Measurements from ENCODE around the gene TMEM86B. TPM values are rescaled to one million over a fixed set of nuclear protein-coding genes. Genes with fewer than 3 reads are reported as not detected.

Gene TMEM86B
- total and polyA plus RNA-seq, 2 donors (not counting 3 experiments of a cell fraction or from before 2014, with no cell fraction given): 4.5 to 5.4 TPM

- POLR2A ChIA-PET: no interaction called here
- TF ChIP-seq, protein P1, sequence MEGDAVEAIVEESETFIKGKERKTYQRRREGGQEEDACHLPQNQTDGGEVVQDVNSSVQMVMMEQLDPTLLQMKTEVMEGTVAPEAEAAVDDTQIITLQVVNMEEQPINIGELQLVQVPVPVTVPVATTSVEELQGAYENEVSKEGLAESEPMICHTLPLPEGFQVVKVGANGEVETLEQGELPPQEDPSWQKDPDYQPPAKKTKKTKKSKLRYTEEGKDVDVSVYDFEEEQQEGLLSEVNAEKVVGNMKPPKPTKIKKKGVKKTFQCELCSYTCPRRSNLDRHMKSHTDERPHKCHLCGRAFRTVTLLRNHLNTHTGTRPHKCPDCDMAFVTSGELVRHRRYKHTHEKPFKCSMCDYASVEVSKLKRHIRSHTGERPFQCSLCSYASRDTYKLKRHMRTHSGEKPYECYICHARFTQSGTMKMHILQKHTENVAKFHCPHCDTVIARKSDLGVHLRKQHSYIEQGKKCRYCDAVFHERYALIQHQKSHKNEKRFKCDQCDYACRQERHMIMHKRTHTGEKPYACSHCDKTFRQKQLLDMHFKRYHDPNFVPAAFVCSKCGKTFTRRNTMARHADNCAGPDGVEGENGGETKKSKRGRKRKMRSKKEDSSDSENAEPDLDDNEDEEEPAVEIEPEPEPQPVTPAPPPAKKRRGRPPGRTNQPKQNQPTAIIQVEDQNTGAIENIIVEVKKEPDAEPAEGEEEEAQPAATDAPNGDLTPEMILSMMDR (IDR thresholded peaks at IDR 0.05; ENCODE audit: extremely low read depth in 1 of 2, insufficient read depth in 1 of 2, low read depth in 1 of 2, low read length in 2 of 2): no peak
- TF ChIP-seq EZH2 (IDR thresholded peaks at IDR 0.05; ENCODE audit: borderline replicate concordance, low read depth, low read length, severe bottlenecking) (no peak), POLR2AphosphoS5 (IDR thresholded peaks at IDR 0.05; ENCODE audit: insufficient read depth, low read depth, low read length) (no peak), POLR2A (IDR thresholded peaks at IDR 0.05; ENCODE audit: low read depth, low read length) (no peak), FOS (IDR thresholded peaks at IDR 0.05; ENCODE audit: borderline replicate concordance, insufficient read depth, low read length) (no peak), JUN (IDR thresholded peaks at IDR 0.05; ENCODE audit: borderline replicate concordance, insufficient read depth, insufficient read length, low read depth) (no peak), MYC (IDR thresholded peaks at IDR 0.05; ENCODE audit: low read depth, low read length) (no peak), GATA2 (IDR thresholded peaks at IDR 0.05; ENCODE audit: insufficient read depth, insufficient read length, low read depth, low read length) (no peak)
- TF ChIP-seq, protein P2, sequence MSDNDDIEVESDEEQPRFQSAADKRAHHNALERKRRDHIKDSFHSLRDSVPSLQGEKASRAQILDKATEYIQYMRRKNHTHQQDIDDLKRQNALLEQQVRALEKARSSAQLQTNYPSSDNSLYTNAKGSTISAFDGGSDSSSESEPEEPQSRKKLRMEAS (IDR thresholded peaks at IDR 0.05; ENCODE audit: insufficient read depth, insufficient read length): no peak
- Histone ChIP-seq H3K36me3 (ENCODE audit: control insufficient read depth in 2 of 2, extremely low read depth in 1 of 2, insufficient read depth in 2 of 2, low read length in 2 of 2) (peaks cover 1 to 25% of the 10 kb centered on the region in 2 experiments), H3K4me1 (ENCODE audit: control insufficient read depth, extremely low read depth, insufficient read depth, low read length) (peaks cover 22% of the 10 kb centered on the region), H3K9ac (replicated peaks; ENCODE audit: extremely low read depth, insufficient read depth, low read length) (no peak overlapping the region), H3K27me3 (ENCODE audit: control insufficient read depth in 2 of 2, insufficient read depth in 2 of 2, low read length in 2 of 2) (no peaks in the 10 kb centered on the region), H3K9me3 (replicated peaks; ENCODE audit: control insufficient read depth, insufficient read depth, low read length) (no peaks in the 10 kb centered on the region), H2AFZ (ENCODE audit: low read depth, low read length) (no peak overlapping the region), H4K20me1 (replicated peaks; ENCODE audit: control insufficient read depth, extremely low read depth, insufficient read depth, low read length) (no peaks in the 10 kb centered on the region), H3K9me1 (replicated peaks; ENCODE audit: control insufficient read depth, extremely low read depth, insufficient read depth, low read length) (no peaks in the 10 kb centered on the region), H3K27ac (ENCODE audit: insufficient read depth, low read depth, low read length) (no peak overlapping the region), H3K4me3 (replicated peaks in 1 of 3; ENCODE audit: insufficient read depth in 1 of 3, low read depth in 1 of 3, low read length in 3 of 3) (no peak overlapping the region), H3K79me2 (ENCODE audit: control insufficient read depth, insufficient read depth, low read length) (peaks cover 65% of the 10 kb centered on the region), H3K4me2 (ENCODE audit: insufficient read depth, low read length) (no peak overlapping the region)
- BruUV-seq (replicated peaks): no TSS peak
- CTCF ChIA-PET: no interaction called here
- FAIRE-seq (no peak), DNase-seq (ENCODE audit: low read depth, low spot score) (no peak)
- intact Hi-C loops (cut with micrococcal nuclease): no loop called here
- dilution Hi-C loops (cut with MboI; ENCODE audit: extremely low pct_ligation_motif_present, low sequenced_read_pairs): no loop called here
Measured at GRCh38 chr19:55248704-55249103, 20.1 kb upstream of the TMEM86B start.
